ENCODE results near the gene GRID2. TPM values are rescaled to one million over a fixed set of nuclear protein-coding genes. Genes with fewer than 3 reads are reported as not detected.

The GRID2 gene
- total and polyA plus RNA-seq, 2 of the 13 experiments (the other 11 are each of a cell fraction or from before 2014, with no cell fraction given) = not detected

DNA sequence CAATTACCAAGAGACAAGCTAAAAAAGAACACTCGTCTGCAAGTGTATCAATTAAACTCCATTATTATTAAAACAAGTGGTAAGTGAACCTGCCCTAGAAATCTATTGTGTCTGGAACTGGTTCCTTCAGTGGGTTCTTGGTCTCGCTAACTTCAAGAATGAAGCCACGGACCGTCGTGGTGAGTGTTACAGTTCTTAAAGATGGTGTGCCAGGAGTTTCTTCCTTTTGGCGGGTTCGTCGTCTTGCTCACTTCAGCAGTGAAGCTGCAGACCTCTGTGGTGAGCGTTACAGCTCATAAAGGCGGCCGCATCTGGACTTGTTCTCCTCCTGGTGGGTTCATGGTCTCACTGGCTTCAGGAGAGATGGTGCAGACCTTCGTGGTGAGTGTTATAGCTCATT lies 231.8 kb downstream of the GRID2 start (continued):
- no peak for TF ChIP-seq ZNF160 (CRISPR knock-in tag; IDR thresholded peaks at IDR 0.05)
- TF ChIP-seq ZBTB21 (CRISPR knock-in tag; IDR thresholded peaks at IDR 0.05) = no peak
- no peak for TF ChIP-seq FOXA3 (CRISPR knock-in tag; IDR thresholded peaks at IDR 0.05)
- no peak for TF ChIP-seq RFXAP (CRISPR knock-in tag; IDR thresholded peaks at IDR 0.05; ENCODE audit: borderline replicate concordance)
- no peak for TF ChIP-seq KDM2A (CRISPR knock-in tag; IDR thresholded peaks at IDR 0.05; ENCODE audit: borderline replicate concordance, low read depth)
- TF ChIP-seq ETV6 (CRISPR knock-in tag; conservative IDR thresholded peaks at IDR 0.05) = no peak

DNA sequence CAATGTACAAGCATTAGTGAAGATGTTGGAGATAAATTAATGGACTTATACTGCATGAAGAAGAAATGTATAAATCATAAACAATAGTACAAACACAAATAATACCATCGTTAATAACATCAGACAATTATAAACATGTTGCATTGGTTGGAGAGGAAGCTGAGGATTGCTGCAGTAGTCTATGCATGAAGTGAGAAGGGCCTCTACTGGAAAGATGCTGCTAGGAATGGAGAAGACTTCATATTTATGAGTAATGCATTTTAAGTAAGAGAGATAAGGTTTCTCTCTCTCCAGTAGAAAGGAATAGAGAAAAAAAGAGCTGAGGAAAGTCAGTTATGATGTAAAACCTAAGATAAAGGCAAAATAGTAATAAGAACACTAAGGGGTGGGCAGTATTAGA lies 247.8 kb downstream of the GRID2 start:
- WGBS (ENCODE audit: low lambda C conversion rate) = 0% methylated on average over 1 of the region's 1 CpG
- FAIRE-seq = no peak
- Histone ChIP-seq H3K27ac (ENCODE audit: extremely low read length, insufficient read depth, low read length) (no peak overlapping the region), H3K79me2 (ENCODE audit: insufficient read depth, low read length) (no peaks in the 10 kb centered on the region), H3K4me3 (replicated peaks in 1 of 3; ENCODE audit: insufficient read depth in 1 of 3, low read depth in 2 of 3, low read length in 3 of 3) (no peak overlapping the region), H2AFZ (ENCODE audit: low read length) (no peak overlapping the region), H4K20me1 (ENCODE audit: insufficient read depth, low read length) (no peaks in the 10 kb centered on the region), H3K4me2 (ENCODE audit: low read depth, low read length) (no peak overlapping the region), H3K9me3 (ENCODE audit: low read length) (no peaks in the 10 kb centered on the region), H3K27me3 (ENCODE audit: control insufficient read depth in 1 of 2, insufficient read depth in 2 of 2, low read length in 2 of 2) (no peaks in the 10 kb centered on the region), H3K9ac (ENCODE audit: insufficient read depth, low read depth, low read length) (no peak overlapping the region), H3K4me1 (ENCODE audit: insufficient read depth, low read length) (no peaks in the 10 kb centered on the region), H3K36me3 (replicated peaks in 1 of 2; ENCODE audit: control insufficient read depth in 1 of 2, insufficient read depth in 2 of 2, low read length in 2 of 2) (no peaks in the 10 kb centered on the region)
- ATAC-seq = no peak
- no TSS peak for BruUV-seq (replicated peaks)
- intact Hi-C loops (cut with micrococcal nuclease; ENCODE audit: unreplicated experiment) = no loop called here
- in situ Hi-C loops (cut with HindIII; ENCODE audit: extremely low pct_ligation_motif_present, low pct_unique_long_range_greater_than_20kb) = no loop called here
- ChIA-PET POLR2A (no interaction called here), CTCF (ENCODE audit: low intra/inter-chr PET ratio, low total read pairs) (no interaction called here)
- DNase-seq (ENCODE audit: low spot score) = no peak
- TF ChIP-seq DNMT1 (CRISPR knock-in tag; IDR thresholded peaks at IDR 0.05) = no peak
- no peak for TF ChIP-seq SMAD1 (CRISPR knock-in tag; IDR thresholded peaks at IDR 0.05; ENCODE audit: borderline replicate concordance, low read depth)
- no peak for TF ChIP-seq STAG1 (CRISPR knock-in tag; IDR thresholded peaks at IDR 0.05)
- TF ChIP-seq ZFAT (CRISPR knock-in tag; conservative IDR thresholded peaks at IDR 0.05) = no peak
- TF ChIP-seq ZNF383 (CRISPR knock-in tag; IDR thresholded peaks at IDR 0.05; ENCODE audit: borderline replicate concordance) = no peak
- TF ChIP-seq, protein P1, sequence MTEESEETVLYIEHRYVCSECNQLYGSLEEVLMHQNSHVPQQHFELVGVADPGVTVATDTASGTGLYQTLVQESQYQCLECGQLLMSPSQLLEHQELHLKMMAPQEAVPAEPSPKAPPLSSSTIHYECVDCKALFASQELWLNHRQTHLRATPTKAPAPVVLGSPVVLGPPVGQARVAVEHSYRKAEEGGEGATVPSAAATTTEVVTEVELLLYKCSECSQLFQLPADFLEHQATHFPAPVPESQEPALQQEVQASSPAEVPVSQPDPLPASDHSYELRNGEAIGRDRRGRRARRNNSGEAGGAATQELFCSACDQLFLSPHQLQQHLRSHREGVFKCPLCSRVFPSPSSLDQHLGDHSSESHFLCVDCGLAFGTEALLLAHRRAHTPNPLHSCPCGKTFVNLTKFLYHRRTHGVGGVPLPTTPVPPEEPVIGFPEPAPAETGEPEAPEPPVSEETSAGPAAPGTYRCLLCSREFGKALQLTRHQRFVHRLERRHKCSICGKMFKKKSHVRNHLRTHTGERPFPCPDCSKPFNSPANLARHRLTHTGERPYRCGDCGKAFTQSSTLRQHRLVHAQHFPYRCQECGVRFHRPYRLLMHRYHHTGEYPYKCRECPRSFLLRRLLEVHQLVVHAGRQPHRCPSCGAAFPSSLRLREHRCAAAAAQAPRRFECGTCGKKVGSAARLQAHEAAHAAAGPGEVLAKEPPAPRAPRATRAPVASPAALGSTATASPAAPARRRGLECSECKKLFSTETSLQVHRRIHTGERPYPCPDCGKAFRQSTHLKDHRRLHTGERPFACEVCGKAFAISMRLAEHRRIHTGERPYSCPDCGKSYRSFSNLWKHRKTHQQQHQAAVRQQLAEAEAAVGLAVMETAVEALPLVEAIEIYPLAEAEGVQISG (CRISPR knock-in tag; IDR thresholded peaks at IDR 0.05) = no peak
- TF ChIP-seq, protein P2, sequence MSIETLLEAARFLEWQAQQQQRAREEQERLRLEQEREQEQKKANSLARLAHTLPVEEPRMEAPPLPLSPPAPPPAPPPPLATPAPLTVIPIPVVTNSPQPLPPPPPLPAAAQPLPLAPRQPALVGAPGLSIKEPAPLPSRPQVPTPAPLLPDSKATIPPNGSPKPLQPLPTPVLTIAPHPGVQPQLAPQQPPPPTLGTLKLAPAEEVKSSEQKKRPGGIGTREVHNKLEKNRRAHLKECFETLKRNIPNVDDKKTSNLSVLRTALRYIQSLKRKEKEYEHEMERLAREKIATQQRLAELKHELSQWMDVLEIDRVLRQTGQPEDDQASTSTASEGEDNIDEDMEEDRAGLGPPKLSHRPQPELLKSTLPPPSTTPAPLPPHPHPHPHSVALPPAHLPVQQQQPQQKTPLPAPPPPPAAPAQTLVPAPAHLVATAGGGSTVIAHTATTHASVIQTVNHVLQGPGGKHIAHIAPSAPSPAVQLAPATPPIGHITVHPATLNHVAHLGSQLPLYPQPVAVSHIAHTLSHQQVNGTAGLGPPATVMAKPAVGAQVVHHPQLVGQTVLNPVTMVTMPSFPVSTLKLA (IDR thresholded peaks at IDR 0.05) = no peak
- TF ChIP-seq ATF7 (IDR thresholded peaks at IDR 0.05) = no peak
- no peak for TF ChIP-seq ATF7 (CRISPR knock-in tag; IDR thresholded peaks at IDR 0.05)
- TF ChIP-seq, protein P3, sequence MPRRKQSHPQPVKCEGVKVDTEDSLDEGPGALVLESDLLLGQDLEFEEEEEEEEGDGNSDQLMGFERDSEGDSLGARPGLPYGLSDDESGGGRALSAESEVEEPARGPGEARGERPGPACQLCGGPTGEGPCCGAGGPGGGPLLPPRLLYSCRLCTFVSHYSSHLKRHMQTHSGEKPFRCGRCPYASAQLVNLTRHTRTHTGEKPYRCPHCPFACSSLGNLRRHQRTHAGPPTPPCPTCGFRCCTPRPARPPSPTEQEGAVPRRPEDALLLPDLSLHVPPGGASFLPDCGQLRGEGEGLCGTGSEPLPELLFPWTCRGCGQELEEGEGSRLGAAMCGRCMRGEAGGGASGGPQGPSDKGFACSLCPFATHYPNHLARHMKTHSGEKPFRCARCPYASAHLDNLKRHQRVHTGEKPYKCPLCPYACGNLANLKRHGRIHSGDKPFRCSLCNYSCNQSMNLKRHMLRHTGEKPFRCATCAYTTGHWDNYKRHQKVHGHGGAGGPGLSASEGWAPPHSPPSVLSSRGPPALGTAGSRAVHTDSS (CRISPR knock-in tag; conservative IDR thresholded peaks at IDR 0.05) = no peak
- TF ChIP-seq, protein P4, sequence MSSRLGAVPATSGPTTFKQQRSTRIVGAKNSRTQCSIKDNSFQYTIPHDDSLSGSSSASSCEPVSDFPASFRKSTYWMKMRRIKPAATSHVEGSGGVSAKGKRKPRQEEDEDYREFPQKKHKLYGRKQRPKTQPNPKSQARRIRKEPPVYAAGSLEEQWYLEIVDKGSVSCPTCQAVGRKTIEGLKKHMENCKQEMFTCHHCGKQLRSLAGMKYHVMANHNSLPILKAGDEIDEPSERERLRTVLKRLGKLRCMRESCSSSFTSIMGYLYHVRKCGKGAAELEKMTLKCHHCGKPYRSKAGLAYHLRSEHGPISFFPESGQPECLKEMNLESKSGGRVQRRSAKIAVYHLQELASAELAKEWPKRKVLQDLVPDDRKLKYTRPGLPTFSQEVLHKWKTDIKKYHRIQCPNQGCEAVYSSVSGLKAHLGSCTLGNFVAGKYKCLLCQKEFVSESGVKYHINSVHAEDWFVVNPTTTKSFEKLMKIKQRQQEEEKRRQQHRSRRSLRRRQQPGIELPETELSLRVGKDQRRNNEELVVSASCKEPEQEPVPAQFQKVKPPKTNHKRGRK (CRISPR knock-in tag; IDR thresholded peaks at IDR 0.05) = no peak
- TF ChIP-seq AKAP8 (CRISPR knock-in tag; IDR thresholded peaks at IDR 0.05) = no peak
- no peak for TF ChIP-seq ZNF850 (CRISPR knock-in tag; conservative IDR thresholded peaks at IDR 0.05)

All from HepG2 (cell line).